PFSK-1 (cell line): ENCODE results near the gene TNIP1.

Experiments used
- FOXP2 ChIP-seq: optimal IDR thresholded peaks from 2 replicates; pipeline ENCODE3; 2011; ENCODE audit warnings: borderline replicate concordance, control low read depth, inconsistent platforms; ENCODE audit not compliant: insufficient read depth; ENCODE audit errors: extremely low read length, extremely low read depth
- POLR2AphosphoS5 ChIP-seq: IDR thresholded peaks from 2 replicates; pipeline ENCODE4 v1.6.1; 2012; ENCODE audit warnings: low read depth, mild to moderate bottlenecking, control low read depth, low read length, moderate library complexity
- REST ChIP-seq, 2 experiments: IDR thresholded peaks; 2 replicates each; pipeline versions ENCODE4 v1.6.1 to v1.8.0; 2011 to 2012; ENCODE audit warnings: low read depth in 2 of 2, low read length in 2 of 2, control low read depth in 1 of 2, inconsistent platforms in 1 of 2, mild to moderate bottlenecking in 1 of 2, moderate library complexity in 1 of 2; ENCODE audit not compliant: insufficient read depth in 1 of 2
- SIN3A ChIP-seq: IDR thresholded peaks from 2 replicates; pipeline ENCODE4 v1.6.1; 2012; ENCODE audit warnings: mild to moderate bottlenecking, low read length, moderate library complexity, borderline replicate concordance; ENCODE audit not compliant: insufficient read depth
- TAF1 ChIP-seq: IDR thresholded peaks from 2 replicates; pipeline ENCODE4 v1.6.1; 2012; ENCODE audit warnings: low read length, control low read depth, borderline replicate concordance; ENCODE audit not compliant: insufficient read depth

Gene TNIP1

GRCh38 chr5:151071848-151072629 is 8.8 kb downstream of the TNIP1 start:
- TF ChIP-seq SIN3A (no peak), REST (IDR thresholded peaks at IDR 0.05; ENCODE audit: insufficient read depth in 1 of 2, low read depth in 2 of 2, low read length in 2 of 2) (no peak), POLR2AphosphoS5 (no peak), FOXP2 (no peak), TAF1 (no peak)

- TF ChIP-seq POLR2AphosphoS5 = no peak
- no peak for TF ChIP-seq SIN3A
- no peak for TF ChIP-seq REST (IDR thresholded peaks at IDR 0.05; ENCODE audit: insufficient read depth in 1 of 2, low read depth in 2 of 2, low read length in 2 of 2)
- no peak for TF ChIP-seq TAF1
- TF ChIP-seq FOXP2 = no peak
These were observed 9.8 kb downstream of the TNIP1 start for GRCh38 chr5:151071021-151071420.

- TF ChIP-seq POLR2AphosphoS5 (no peak), TAF1 (no peak), REST (IDR thresholded peaks at IDR 0.05; ENCODE audit: insufficient read depth in 1 of 2, low read depth in 2 of 2, low read length in 2 of 2) (no peak), FOXP2 (no peak), SIN3A (no peak)
These were observed 10.4 kb downstream of the TNIP1 start for GRCh38 chr5:151070449-151070848.

- no peak for TF ChIP-seq TAF1
- no peak for TF ChIP-seq POLR2AphosphoS5
- no peak for TF ChIP-seq SIN3A
- no peak for TF ChIP-seq FOXP2
- TF ChIP-seq REST (IDR thresholded peaks at IDR 0.05; ENCODE audit: insufficient read depth in 1 of 2, low read depth in 2 of 2, low read length in 2 of 2) = no peak
These were observed 12.2 kb downstream of the TNIP1 start for GRCh38 chr5:151068433-151069197.
